ENCODE results near the gene ADARB2.

ADARB2 gene

GRCh38 chr10:1643908-1644179 is 93.5 kb downstream of the ADARB2 start:
- Mint-ChIP-seq H3K4me3 (no peak overlapping the region), H3K27me3 (peaks cover 26 to 30% of the 10 kb centered on the region in 2 donors), H3K27ac (no peak overlapping the region), H3K36me3 (no peaks in the 10 kb centered on the region), H3K9me3 (peaks cover 0 to 1% of the 10 kb centered on the region in 2 donors), H3K4me1 (peaks cover 13 to 17% of the 10 kb centered on the region in 2 donors)
- DNase-seq (no peak), ATAC-seq (replicated peaks) (no peak)

- Mint-ChIP-seq H3K36me3 (no peaks in the 10 kb centered on the region), H3K4me1 (peaks cover 11 to 17% of the 10 kb centered on the region in 2 donors), H3K4me3 (no peak overlapping the region), H3K9me3 (peaks cover 0 to 1% of the 10 kb centered on the region in 2 donors), H3K27me3 (peaks cover 31 to 32% of the 10 kb centered on the region in 2 donors), H3K27ac (peak overlapping the region; percentile 31)
- ATAC-seq (replicated peaks): peak; percentile 89 to 90
- peak; percentile 30 for DNase-seq
Observed at GRCh38 chr10:1643161-1643907, 94.0 kb downstream of the ADARB2 start.

GRCh38 chr10:1642600-1643160 is 94.6 kb downstream of the ADARB2 start:
- peaks cover 0 to 1% of the 10 kb centered on the region in 2 donors for H3K9me3 Mint-ChIP-seq
- H3K27ac Mint-ChIP-seq: no peak overlapping the region
- ATAC-seq (replicated peaks) (peak in 1 of 2 donors; percentile 16), DNase-seq (no peak)
- H3K27me3 Mint-ChIP-seq: peaks cover 32 to 33% of the 10 kb centered on the region in 2 donors
- H3K36me3 Mint-ChIP-seq: no peaks in the 10 kb centered on the region
- peaks cover 9 to 17% of the 10 kb centered on the region in 2 donors for H3K4me1 Mint-ChIP-seq
- H3K4me3 Mint-ChIP-seq: no peak overlapping the region

GRCh38 chr10:1641402-1641801 is 95.9 kb downstream of the ADARB2 start:
- H3K4me1 Mint-ChIP-seq: peaks cover 9 to 17% of the 10 kb centered on the region in 2 donors
- no peaks in the 10 kb centered on the region for H3K36me3 Mint-ChIP-seq
- no peak overlapping the region for H3K4me3 Mint-ChIP-seq
- H3K27me3 Mint-ChIP-seq: peaks cover 32 to 34% of the 10 kb centered on the region in 2 donors
- no peak overlapping the region for H3K27ac Mint-ChIP-seq
- DNase-seq (no peak), ATAC-seq (replicated peaks) (no peak)
- H3K9me3 Mint-ChIP-seq: peaks cover 0 to 1% of the 10 kb centered on the region in 2 donors

- H3K4me3 Mint-ChIP-seq: no peak overlapping the region
- H3K27ac Mint-ChIP-seq: no peak overlapping the region
- H3K4me1 Mint-ChIP-seq: peaks cover 7 to 16% of the 10 kb centered on the region in 2 donors
- no peak for ATAC-seq (replicated peaks)
- H3K9me3 Mint-ChIP-seq: peaks cover 0 to 1% of the 10 kb centered on the region in 2 donors
- no peak for DNase-seq
- H3K27me3 Mint-ChIP-seq: peaks cover 23% of the 10 kb centered on the region in 2 donors
- no peaks in the 10 kb centered on the region for H3K36me3 Mint-ChIP-seq
Observed at GRCh38 chr10:1638889-1639419, 98.4 kb downstream of the ADARB2 start.

- H3K27me3 Mint-ChIP-seq: peaks cover 40% of the 10 kb centered on the region in 2 donors
- H3K9me3 Mint-ChIP-seq: peaks cover 0 to 4% of the 10 kb centered on the region in 2 donors
Observed at GRCh38 chr10:1635340-1635739, 102.0 kb downstream of the ADARB2 start.

GRCh38 chr10:1634239-1634638 is 103.1 kb downstream of the ADARB2 start:
- Mint-ChIP-seq H3K9me3 (peaks cover 0 to 4% of the 10 kb centered on the region in 2 donors), H3K27ac (no peak overlapping the region), H3K27me3 (peaks cover 40 to 47% of the 10 kb centered on the region in 2 donors), H3K4me3 (no peak overlapping the region), H3K4me1 (peaks cover 0 to 3% of the 10 kb centered on the region in 2 donors), H3K36me3 (no peaks in the 10 kb centered on the region)
- DNase-seq (no peak), ATAC-seq (replicated peaks) (no peak)

More at GRCh38 chr10:1635340-1635739, 102.0 kb downstream of the ADARB2 start:
- no peaks in the 10 kb centered on the region for H3K4me1 Mint-ChIP-seq
- ATAC-seq (replicated peaks): no peak
- no peak for DNase-seq
- H3K27ac Mint-ChIP-seq: no peak overlapping the region
- no peaks in the 10 kb centered on the region for H3K36me3 Mint-ChIP-seq
- no peak overlapping the region for H3K4me3 Mint-ChIP-seq

GRCh38 chr10:1633783-1634182 is 103.5 kb downstream of the ADARB2 start:
- Mint-ChIP-seq H3K36me3 (no peaks in the 10 kb centered on the region), H3K4me3 (no peak overlapping the region), H3K27ac (no peak overlapping the region), H3K9me3 (peaks cover 0 to 4% of the 10 kb centered on the region in 2 donors), H3K4me1 (peaks cover 0 to 3% of the 10 kb centered on the region in 2 donors), H3K27me3 (peaks cover 39 to 48% of the 10 kb centered on the region in 2 donors)
- no peak for ATAC-seq (replicated peaks)
- DNase-seq: no peak

GRCh38 chr10:1632596-1632995 is 104.7 kb downstream of the ADARB2 start:
- Mint-ChIP-seq H3K4me1 (peaks cover 0 to 3% of the 10 kb centered on the region in 2 donors), H3K9me3 (peaks cover 0 to 4% of the 10 kb centered on the region in 2 donors), H3K27me3 (peaks cover 38 to 44% of the 10 kb centered on the region in 2 donors), H3K27ac (no peak overlapping the region), H3K36me3 (no peaks in the 10 kb centered on the region), H3K4me3 (no peak overlapping the region)
- ATAC-seq (replicated peaks) (no peak), DNase-seq (no peak)

GRCh38 chr10:1632141-1632540 is 105.2 kb downstream of the ADARB2 start:
- H3K36me3 Mint-ChIP-seq: no peaks in the 10 kb centered on the region
- H3K9me3 Mint-ChIP-seq: peaks cover 0 to 4% of the 10 kb centered on the region in 2 donors
- no peak overlapping the region for H3K4me3 Mint-ChIP-seq
- ATAC-seq (replicated peaks) (no peak), DNase-seq (no peak)
- peaks cover 0 to 5% of the 10 kb centered on the region in 2 donors for H3K4me1 Mint-ChIP-seq
- H3K27me3 Mint-ChIP-seq: peaks cover 38 to 43% of the 10 kb centered on the region in 2 donors
- H3K27ac Mint-ChIP-seq: no peak overlapping the region

- Mint-ChIP-seq H3K4me1 (peaks cover 0 to 6% of the 10 kb centered on the region in 2 donors), H3K27ac (no peak overlapping the region), H3K9me3 (peaks cover 0 to 4% of the 10 kb centered on the region in 2 donors), H3K36me3 (no peaks in the 10 kb centered on the region), H3K27me3 (peaks cover 38 to 47% of the 10 kb centered on the region in 2 donors), H3K4me3 (no peak overlapping the region)
- no peak for DNase-seq
- no peak for ATAC-seq (replicated peaks)
Observed at GRCh38 chr10:1631282-1631681, 106.0 kb downstream of the ADARB2 start.

- Mint-ChIP-seq H3K4me1 (peaks cover 0 to 6% of the 10 kb centered on the region in 2 donors), H3K27ac (no peak overlapping the region), H3K27me3 (peaks cover 32 to 47% of the 10 kb centered on the region in 2 donors), H3K4me3 (no peak overlapping the region), H3K9me3 (peaks cover 0 to 4% of the 10 kb centered on the region in 2 donors), H3K36me3 (no peaks in the 10 kb centered on the region)
- DNase-seq (no peak), ATAC-seq (replicated peaks) (no peak)
Observed at GRCh38 chr10:1630304-1630703, 107.0 kb downstream of the ADARB2 start.

GRCh38 chr10:1629326-1630198 is 107.8 kb downstream of the ADARB2 start:
- Mint-ChIP-seq H3K4me1 (peaks cover 0 to 6% of the 10 kb centered on the region in 2 donors), H3K9me3 (peaks cover 0 to 4% of the 10 kb centered on the region in 2 donors), H3K27me3 (peaks cover 30 to 46% of the 10 kb centered on the region in 2 donors), H3K36me3 (no peaks in the 10 kb centered on the region), H3K4me3 (no peak overlapping the region), H3K27ac (no peak overlapping the region)
- ATAC-seq (replicated peaks) (no peak), DNase-seq (no peak)

GRCh38 chr10:1628757-1629156 is 108.6 kb downstream of the ADARB2 start:
- Mint-ChIP-seq H3K4me1 (peaks cover 0 to 6% of the 10 kb centered on the region in 2 donors), H3K9me3 (peaks cover 0 to 4% of the 10 kb centered on the region in 2 donors)

More at GRCh38 chr10:1628757-1629156, 108.6 kb downstream of the ADARB2 start:
- Mint-ChIP-seq H3K27ac (no peak overlapping the region), H3K27me3 (peaks cover 28 to 46% of the 10 kb centered on the region in 2 donors), H3K36me3 (no peaks in the 10 kb centered on the region), H3K4me3 (no peak overlapping the region)
- no peak for ATAC-seq (replicated peaks)
- DNase-seq: no peak
